ENCODE results near the gene CEP152.
"Not testable (repeated sequence)": the region's sequence is repeated elsewhere in the genome, so short reads cannot be mapped to it uniquely, and the experiment has no call there.

CEP152 gene

GRCh38 chr15:48810414-48811324 is at the start of gene CEP152:
CEP152 (minus strand) TSS chr15:48811069; CDS start chr15:48805649, 5,420 bp downstream.
- DNase-seq (ENCODE audit: low read depth), result peak; percentile 97

- DNase-seq (ENCODE audit: low read depth), result no peak
Measured at GRCh38 chr15:48859426-48859825, 48.6 kb upstream of the CEP152 start.

GRCh38 chr15:48858401-48858800 is 47.5 kb upstream of the CEP152 start:
- no peak for DNase-seq (ENCODE audit: low read depth)

GRCh38 chr15:48856942-48857341 is 46.1 kb upstream of the CEP152 start:
- DNase-seq (ENCODE audit: low read depth), result no peak

- peak; percentile 67 for DNase-seq (ENCODE audit: low read depth)
Measured at GRCh38 chr15:48855501-48856440, 44.9 kb upstream of the CEP152 start.

- not testable (repeated sequence) for DNase-seq (ENCODE audit: low read depth)
Measured at GRCh38 chr15:48854434-48854833, 43.6 kb upstream of the CEP152 start.

GRCh38 chr15:48851956-48852355 is 41.1 kb upstream of the CEP152 start:
- no peak for DNase-seq (ENCODE audit: low read depth)

- DNase-seq (ENCODE audit: low read depth), result no peak
Measured at GRCh38 chr15:48850648-48851047, 39.8 kb upstream of the CEP152 start.

- DNase-seq (ENCODE audit: low read depth), result no peak
Measured at GRCh38 chr15:48845123-48845522, 34.3 kb upstream of the CEP152 start.

- DNase-seq (ENCODE audit: low read depth), result no peak
Measured at GRCh38 chr15:48842501-48842900, 31.6 kb upstream of the CEP152 start.

- DNase-seq (ENCODE audit: low read depth), result no peak
Measured at GRCh38 chr15:48834756-48835155, 23.9 kb upstream of the CEP152 start.

GRCh38 chr15:48833526-48834239 is 22.8 kb upstream of the CEP152 start:
- no peak for DNase-seq (ENCODE audit: low read depth)

GRCh38 chr15:48832648-48833047 is 21.8 kb upstream of the CEP152 start:
- DNase-seq (ENCODE audit: low read depth), result no peak

GRCh38 chr15:48828906-48829305 is 18.0 kb upstream of the CEP152 start:
- no peak for DNase-seq (ENCODE audit: low read depth)

GRCh38 chr15:48828471-48828870 is 17.6 kb upstream of the CEP152 start:
- no peak for DNase-seq (ENCODE audit: low read depth)

- no peak for DNase-seq (ENCODE audit: low read depth)
Measured at GRCh38 chr15:48825075-48825474, 14.2 kb upstream of the CEP152 start.

- no peak for DNase-seq (ENCODE audit: low read depth)
Measured at GRCh38 chr15:48823706-48824105, 12.8 kb upstream of the CEP152 start.

- DNase-seq (ENCODE audit: low read depth), result no peak
Measured at GRCh38 chr15:48823237-48823636, 12.4 kb upstream of the CEP152 start.

GRCh38 chr15:48814286-48814685 is 3.4 kb upstream of the CEP152 start:
- no peak for DNase-seq (ENCODE audit: low read depth)

- no peak for DNase-seq (ENCODE audit: low read depth)
Measured at GRCh38 chr15:48811325-48811958, 573 bp upstream of the CEP152 start.

- DNase-seq (ENCODE audit: low read depth), result no peak
Measured at GRCh38 chr15:48806151-48806550, 4.7 kb downstream of the CEP152 start.

GRCh38 chr15:48805591-48805990 is 5.3 kb downstream of the CEP152 start:
- no peak for DNase-seq (ENCODE audit: low read depth)
